Neural progenitor cell (in vitro differentiated cells): ENCODE data around the gene GFPT2.

ENCODE experiments used
- CTCF ChIP-seq: fragments of 200-600 bp; sonication (generic); IDR thresholded peaks from 2 replicates; pipeline ENCODE4 v1.5.1; 2017; ENCODE audit warnings: antibody characterized with exemption, mild to moderate bottlenecking
- EZH2 ChIP-seq: fragments of 200-600 bp; sonication (generic); IDR thresholded peaks from 2 replicates; pipeline ENCODE4 v1.6.1; 2017; ENCODE audit warnings: antibody characterized with exemption, mild to moderate bottlenecking, moderate library complexity
- EZH2phosphoT487 ChIP-seq: fragments of 200-600 bp; sonication (generic); IDR thresholded peaks from 2 replicates; pipeline ENCODE4 v1.6.1; 2017; ENCODE audit warnings: antibody characterized with exemption

GRCh38 chr5:180334751-180335613, 18.2 kb downstream of the GFPT2 start:
- TF ChIP-seq EZH2phosphoT487 = no peak
- no peak for TF ChIP-seq CTCF
- TF ChIP-seq EZH2 = no peak
